ENCODE results near the gene PHLPP2.
"Not testable (repeated sequence)": the region's sequence is repeated elsewhere in the genome, so short reads cannot be mapped to it uniquely, and the experiment has no call there.

The PHLPP2 gene

GRCh38 chr16:71722801-71723536, 1.5 kb downstream of the PHLPP2 start:
- DNase-seq = peak; percentile 28

GRCh38 chr16:71721066-71721740, 3.3 kb downstream of the PHLPP2 start:
- no peak for DNase-seq

GRCh38 chr16:71712501-71712900, 12.0 kb downstream of the PHLPP2 start:
- DNase-seq = no peak

- DNase-seq = no peak
Observed at GRCh38 chr16:71711789-71712188, 12.7 kb downstream of the PHLPP2 start.

GRCh38 chr16:71709229-71709781, 15.2 kb downstream of the PHLPP2 start:
- no peak for DNase-seq

- no peak for DNase-seq
Observed at GRCh38 chr16:71708696-71709095, 15.8 kb downstream of the PHLPP2 start.

- DNase-seq = no peak
Observed at GRCh38 chr16:71707199-71707598, 17.3 kb downstream of the PHLPP2 start.

GRCh38 chr16:71706046-71706445, 18.5 kb downstream of the PHLPP2 start:
- no peak for DNase-seq

- DNase-seq = no peak
Observed at GRCh38 chr16:71703333-71703732, 21.2 kb downstream of the PHLPP2 start.

GRCh38 chr16:71700831-71701230, 23.7 kb downstream of the PHLPP2 start:
- DNase-seq = no peak

- DNase-seq = no peak
Observed at GRCh38 chr16:71698491-71698890, 26.0 kb downstream of the PHLPP2 start.

GRCh38 chr16:71693164-71693563, 31.3 kb downstream of the PHLPP2 start:
- DNase-seq = no peak

- no peak for DNase-seq
Observed at GRCh38 chr16:71689901-71690300, 34.6 kb downstream of the PHLPP2 start.

GRCh38 chr16:71687861-71688260, 36.6 kb downstream of the PHLPP2 start:
- DNase-seq = no peak

- DNase-seq = not testable (repeated sequence)
Observed at GRCh38 chr16:71684280-71684679, 40.2 kb downstream of the PHLPP2 start.

GRCh38 chr16:71681360-71681759, 43.1 kb downstream of the PHLPP2 start:
- no peak for DNase-seq

GRCh38 chr16:71676236-71676635, 48.3 kb downstream of the PHLPP2 start:
- DNase-seq = no peak

GRCh38 chr16:71675380-71675779, 49.1 kb downstream of the PHLPP2 start:
- no peak for DNase-seq

- DNase-seq = no peak
Observed at GRCh38 chr16:71674229-71674628, 50.3 kb downstream of the PHLPP2 start.

- no peak for DNase-seq
Observed at GRCh38 chr16:71673582-71673973, 50.9 kb downstream of the PHLPP2 start.

- peak; percentile 23 for DNase-seq
Observed at GRCh38 chr16:71672803-71673581, 51.5 kb downstream of the PHLPP2 start.

GRCh38 chr16:71672125-71672524, 52.4 kb downstream of the PHLPP2 start:
- DNase-seq = no peak

GRCh38 chr16:71671165-71671564, 53.3 kb downstream of the PHLPP2 start:
- no peak for DNase-seq

- DNase-seq = no peak
Observed at GRCh38 chr16:71670537-71670936, 54.0 kb downstream of the PHLPP2 start.
